GM23338 (cell line): Measurements from ENCODE around the gene LNPEP.

Experiments
- CREB1 ChIP-seq: fragments of 250-450 bp; sonication (Bioruptor Pico); IDR thresholded peaks from 2 replicates; pipeline ENCODE4 v1.5.0; 2020; ENCODE audit warnings: low read depth, mild to moderate bottlenecking, moderate library complexity
- EZH2 ChIP-seq: fragments of 200-600 bp; sonication (generic); IDR thresholded peaks from one replicate; pipeline ENCODE4 v1.8.0; 2017; ENCODE audit warnings: antibody characterized with exemption, mild to moderate bottlenecking, low read depth; ENCODE audit not compliant: unreplicated experiment
- EZH2phosphoT487 ChIP-seq: fragments of 200-600 bp; sonication (generic); IDR thresholded peaks from one replicate; pipeline ENCODE4 v1.8.1; 2018; ENCODE audit warnings: antibody characterized with exemption; ENCODE audit not compliant: unreplicated experiment
- JUNB ChIP-seq: IDR thresholded peaks from one replicate; pipeline ENCODE4 v1.6.1; 2016; ENCODE audit warnings: antibody characterized with exemption; ENCODE audit not compliant: unreplicated experiment
- NANOG ChIP-seq: IDR thresholded peaks from 2 replicates; pipeline ENCODE4 v1.6.1; 2016; ENCODE audit warnings: antibody characterized with exemption, borderline replicate concordance
- POLR2AphosphoS5 ChIP-seq: IDR thresholded peaks from 2 replicates; pipeline ENCODE4 v1.6.1; 2016; ENCODE audit warnings: antibody characterized with exemption, low read depth
- REST ChIP-seq: IDR thresholded peaks from one replicate; pipeline ENCODE4 v1.6.1; 2018; ENCODE audit warnings: antibody characterized with exemption; ENCODE audit not compliant: unreplicated experiment
- STAT1 ChIP-seq: IDR thresholded peaks from one replicate; pipeline ENCODE4 v1.6.1; 2016; ENCODE audit warnings: antibody characterized with exemption; ENCODE audit not compliant: unreplicated experiment
- ZNF114 ChIP-seq: fragments of 250-450 bp; sonication (Bioruptor Pico); IDR thresholded peaks from 2 replicates; pipeline ENCODE4 v1.5.0; 2020; ENCODE audit warnings: mild to moderate bottlenecking, moderate library complexity
- ZNF331 ChIP-seq: fragments of 250-450 bp; sonication (Bioruptor Pico); IDR thresholded peaks from 2 replicates; pipeline ENCODE4 v1.5.0; 2020; ENCODE audit warnings: low read depth, mild to moderate bottlenecking, moderate library complexity
- ZNF462 ChIP-seq: fragments of 250-450 bp; sonication (Bioruptor Pico); IDR thresholded peaks from 2 replicates; pipeline ENCODE4 v1.5.0; 2020; ENCODE audit warnings: mild to moderate bottlenecking, moderate library complexity
- TF ChIP-seq, protein P1 (sequence below), 2 experiments: fragments of 200-600 bp in 1 of 2; sonication (generic) in 1 of 2; conservative IDR thresholded peaks; 2 replicates each; pipeline versions ENCODE4 v1.5.1 to v1.6.1; 2016 to 2017; ENCODE audit warnings: antibody characterized with exemption in 2 of 2, low read depth in 2 of 2, mild to moderate bottlenecking in 2 of 2, moderate library complexity in 1 of 2
- TF ChIP-seq, protein P2 (sequence below): IDR thresholded peaks from 2 replicates; pipeline ENCODE4 v1.6.1; 2016; ENCODE audit warnings: antibody characterized with exemption

GRCh38 chr5:96986450-96986849 lies 50.6 kb downstream of the LNPEP start:
- no peak for TF ChIP-seq REST
- TF ChIP-seq, protein P1, sequence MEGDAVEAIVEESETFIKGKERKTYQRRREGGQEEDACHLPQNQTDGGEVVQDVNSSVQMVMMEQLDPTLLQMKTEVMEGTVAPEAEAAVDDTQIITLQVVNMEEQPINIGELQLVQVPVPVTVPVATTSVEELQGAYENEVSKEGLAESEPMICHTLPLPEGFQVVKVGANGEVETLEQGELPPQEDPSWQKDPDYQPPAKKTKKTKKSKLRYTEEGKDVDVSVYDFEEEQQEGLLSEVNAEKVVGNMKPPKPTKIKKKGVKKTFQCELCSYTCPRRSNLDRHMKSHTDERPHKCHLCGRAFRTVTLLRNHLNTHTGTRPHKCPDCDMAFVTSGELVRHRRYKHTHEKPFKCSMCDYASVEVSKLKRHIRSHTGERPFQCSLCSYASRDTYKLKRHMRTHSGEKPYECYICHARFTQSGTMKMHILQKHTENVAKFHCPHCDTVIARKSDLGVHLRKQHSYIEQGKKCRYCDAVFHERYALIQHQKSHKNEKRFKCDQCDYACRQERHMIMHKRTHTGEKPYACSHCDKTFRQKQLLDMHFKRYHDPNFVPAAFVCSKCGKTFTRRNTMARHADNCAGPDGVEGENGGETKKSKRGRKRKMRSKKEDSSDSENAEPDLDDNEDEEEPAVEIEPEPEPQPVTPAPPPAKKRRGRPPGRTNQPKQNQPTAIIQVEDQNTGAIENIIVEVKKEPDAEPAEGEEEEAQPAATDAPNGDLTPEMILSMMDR (conservative IDR thresholded peaks at IDR 0.05; ENCODE audit: low read depth in 2 of 2), result no peak
- no peak for TF ChIP-seq EZH2
- TF ChIP-seq EZH2phosphoT487, result no peak
- no peak for TF ChIP-seq ZNF114 (CRISPR knock-in tag)
- TF ChIP-seq, protein P2, sequence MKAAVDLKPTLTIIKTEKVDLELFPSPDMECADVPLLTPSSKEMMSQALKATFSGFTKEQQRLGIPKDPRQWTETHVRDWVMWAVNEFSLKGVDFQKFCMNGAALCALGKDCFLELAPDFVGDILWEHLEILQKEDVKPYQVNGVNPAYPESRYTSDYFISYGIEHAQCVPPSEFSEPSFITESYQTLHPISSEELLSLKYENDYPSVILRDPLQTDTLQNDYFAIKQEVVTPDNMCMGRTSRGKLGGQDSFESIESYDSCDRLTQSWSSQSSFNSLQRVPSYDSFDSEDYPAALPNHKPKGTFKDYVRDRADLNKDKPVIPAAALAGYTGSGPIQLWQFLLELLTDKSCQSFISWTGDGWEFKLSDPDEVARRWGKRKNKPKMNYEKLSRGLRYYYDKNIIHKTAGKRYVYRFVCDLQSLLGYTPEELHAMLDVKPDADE, result no peak
- no peak for TF ChIP-seq POLR2AphosphoS5
- TF ChIP-seq STAT1, result no peak
- no peak for TF ChIP-seq JUNB
- no peak for TF ChIP-seq CREB1 (CRISPR knock-in tag)
- TF ChIP-seq NANOG, result no peak
- no peak for TF ChIP-seq ZNF331 (CRISPR knock-in tag)
- TF ChIP-seq ZNF462 (CRISPR knock-in tag), result no peak
